ENCODE measurements around the gene SLC38A10.

SLC38A10 gene

DNA sequence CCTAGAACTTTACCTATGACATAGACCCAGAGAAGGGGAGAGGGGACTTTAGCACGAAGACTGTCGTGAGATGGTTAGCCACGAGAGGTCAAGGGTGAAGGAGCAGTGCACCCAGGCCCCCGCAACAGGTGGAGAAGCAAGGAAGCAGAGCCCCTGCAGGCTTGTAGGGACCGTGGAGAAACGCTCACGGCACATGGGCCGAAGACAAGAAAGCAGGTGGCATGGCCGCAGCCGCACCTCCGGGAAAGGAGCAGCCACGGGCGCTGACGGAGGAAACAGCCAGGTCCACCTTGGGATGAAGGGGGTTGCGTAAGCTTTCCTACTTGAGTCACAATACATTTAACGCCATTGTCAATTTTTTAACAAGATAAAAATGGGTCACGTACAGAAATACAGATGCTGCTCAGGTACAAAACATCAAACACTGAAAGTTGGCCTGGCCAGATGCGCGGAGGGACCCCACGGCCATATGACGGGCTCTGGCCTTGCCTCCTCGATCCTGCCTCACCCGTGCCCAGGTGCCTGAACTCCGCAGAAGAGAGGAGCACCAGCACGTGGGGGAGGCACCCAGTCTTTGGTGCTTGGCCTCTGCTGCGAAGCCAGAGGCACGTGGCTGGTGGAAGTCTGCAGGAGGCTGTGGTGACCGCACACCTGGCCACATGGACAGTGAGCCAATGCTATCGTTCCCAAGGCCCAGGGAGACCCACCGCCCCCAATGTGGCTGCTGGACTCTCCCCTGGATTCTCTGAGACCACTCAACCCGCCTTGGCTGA lies 21.2 kb downstream of the SLC38A10 start:
- no peak for DNase-seq

DNA sequence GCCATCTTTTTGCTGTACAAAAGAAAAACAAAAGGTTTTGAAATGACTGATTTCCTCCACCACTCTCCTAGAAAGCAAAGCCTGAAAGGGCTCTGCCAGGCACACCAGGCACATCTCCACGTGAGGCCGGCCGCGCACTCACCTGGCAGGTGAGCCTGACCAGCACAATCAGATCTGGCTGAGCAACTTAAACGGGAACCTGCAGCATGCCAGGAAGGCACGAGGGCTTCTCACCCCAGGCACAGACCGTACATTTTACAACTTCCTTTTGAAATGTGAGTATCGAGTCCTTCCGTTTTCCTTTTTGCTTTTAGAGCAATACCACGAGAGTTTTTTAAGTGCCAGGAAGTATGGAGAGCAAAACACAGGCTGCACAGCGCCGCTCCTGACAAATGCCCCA lies 22.5 kb downstream of the SLC38A10 start:
- no peak for DNase-seq

DNA sequence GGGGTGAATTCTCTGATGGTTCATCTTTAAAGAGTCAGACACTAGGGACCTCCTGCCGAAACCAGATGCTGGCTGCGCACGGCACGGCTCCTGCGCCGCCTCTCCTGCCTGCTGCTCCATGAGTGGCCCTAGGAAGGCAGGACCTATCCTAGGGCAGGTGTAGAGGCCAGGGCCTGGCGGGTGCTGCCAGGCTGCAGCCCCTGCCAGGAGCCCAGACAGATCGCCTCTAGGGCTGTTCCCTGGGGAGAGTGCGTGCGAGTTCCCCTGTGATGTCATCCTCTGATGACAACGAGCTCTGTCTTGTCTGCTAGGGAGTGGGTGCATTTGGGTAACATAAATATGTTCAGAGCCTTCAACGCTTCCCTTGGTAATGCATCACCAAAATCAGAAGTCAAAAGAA lies 23.9 kb downstream of the SLC38A10 start:
- no peak for DNase-seq

DNA sequence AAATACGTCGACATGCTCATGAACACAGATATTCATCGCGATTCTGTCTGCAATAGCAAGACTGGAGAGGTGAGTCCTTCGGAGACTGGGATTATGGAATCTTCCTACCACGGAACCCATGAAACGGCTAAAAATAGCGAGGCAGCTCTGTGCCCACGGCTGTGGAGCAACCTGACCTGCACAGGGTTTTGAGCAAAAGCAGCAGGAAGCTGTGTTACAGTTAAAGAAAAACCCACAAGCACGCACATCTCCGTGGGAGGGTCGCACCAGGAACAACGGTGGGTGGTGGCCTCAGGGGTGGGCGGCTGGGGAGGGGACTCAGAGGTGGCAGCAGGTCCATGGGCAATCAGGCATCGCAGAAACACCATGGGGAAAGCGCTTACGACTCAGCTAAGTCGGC lies 24.8 kb downstream of the SLC38A10 start:
- no peak for DNase-seq

DNA sequence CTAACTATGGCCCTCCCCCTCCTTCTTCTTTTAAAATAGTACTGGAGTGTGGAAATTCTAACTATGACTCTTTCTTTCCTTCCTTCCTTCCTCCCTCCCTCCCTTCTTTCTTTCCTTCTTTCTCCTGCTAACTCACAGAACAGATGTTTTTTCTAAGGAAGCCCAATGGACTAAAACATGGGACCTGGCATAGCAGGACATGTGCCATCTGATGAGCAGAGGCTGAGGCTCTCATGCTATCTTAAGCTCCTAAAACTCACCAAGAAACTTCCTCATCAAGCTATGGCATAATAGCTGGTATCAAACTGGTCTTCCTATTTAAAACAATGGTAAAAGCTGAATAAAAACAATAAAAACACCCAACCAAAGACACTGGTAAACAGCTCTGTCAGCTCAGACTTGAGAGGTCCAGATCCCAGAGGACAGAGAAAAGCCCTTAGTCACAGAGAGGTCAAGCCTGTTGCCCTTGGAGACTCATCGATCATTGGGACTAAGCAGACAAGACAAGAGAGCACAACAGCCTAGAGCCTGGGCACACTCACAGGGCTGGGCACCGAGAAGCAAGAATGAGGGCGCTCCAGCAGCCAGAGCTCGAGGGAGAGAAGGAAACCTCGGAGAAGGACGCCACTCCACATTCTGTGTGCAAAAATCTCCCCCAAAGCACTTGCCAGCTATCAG lies 27.6 kb downstream of the SLC38A10 start:
- no peak for DNase-seq

DNA sequence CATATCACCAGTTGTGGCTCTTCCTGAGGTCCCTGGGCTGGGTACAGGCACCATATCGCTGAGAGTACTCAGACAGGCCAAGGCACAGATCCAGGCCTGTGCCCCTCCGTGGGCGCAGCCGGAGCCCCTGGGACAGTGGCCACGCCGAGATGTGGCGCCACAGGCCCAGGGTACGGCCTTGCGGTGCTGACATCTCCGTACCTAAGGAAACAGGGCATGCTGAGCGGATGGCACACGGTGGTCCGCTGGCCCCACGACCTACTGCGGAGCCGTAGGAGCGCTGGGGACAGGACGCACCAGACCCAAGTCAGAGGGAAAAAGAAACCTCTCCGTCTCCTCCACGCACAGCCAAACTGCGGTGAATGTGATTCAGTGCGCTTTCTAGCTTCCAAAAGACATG lies 29.5 kb downstream of the SLC38A10 start:
- DNase-seq = no peak

DNA sequence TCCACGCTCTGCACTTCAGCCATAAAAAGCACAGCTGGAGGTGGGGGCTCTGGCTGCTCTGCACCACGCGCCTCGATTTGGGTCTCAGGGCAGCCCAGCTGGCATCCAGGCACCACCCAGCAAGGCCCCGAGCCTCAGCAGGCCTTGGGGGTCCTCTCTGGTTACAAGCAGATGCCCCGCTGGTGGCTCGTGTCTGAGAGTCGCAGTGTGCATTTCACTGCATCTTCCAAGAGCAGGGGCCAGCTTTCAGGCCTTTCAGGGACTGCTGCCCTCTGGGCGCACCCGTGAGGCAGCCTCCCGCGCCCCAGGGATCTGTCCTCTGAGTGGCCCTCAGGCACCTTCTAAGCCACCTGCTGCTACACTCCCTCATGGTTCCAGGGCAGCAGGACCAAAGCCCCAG lies 30.5 kb downstream of the SLC38A10 start:
- DNase-seq = no peak

DNA sequence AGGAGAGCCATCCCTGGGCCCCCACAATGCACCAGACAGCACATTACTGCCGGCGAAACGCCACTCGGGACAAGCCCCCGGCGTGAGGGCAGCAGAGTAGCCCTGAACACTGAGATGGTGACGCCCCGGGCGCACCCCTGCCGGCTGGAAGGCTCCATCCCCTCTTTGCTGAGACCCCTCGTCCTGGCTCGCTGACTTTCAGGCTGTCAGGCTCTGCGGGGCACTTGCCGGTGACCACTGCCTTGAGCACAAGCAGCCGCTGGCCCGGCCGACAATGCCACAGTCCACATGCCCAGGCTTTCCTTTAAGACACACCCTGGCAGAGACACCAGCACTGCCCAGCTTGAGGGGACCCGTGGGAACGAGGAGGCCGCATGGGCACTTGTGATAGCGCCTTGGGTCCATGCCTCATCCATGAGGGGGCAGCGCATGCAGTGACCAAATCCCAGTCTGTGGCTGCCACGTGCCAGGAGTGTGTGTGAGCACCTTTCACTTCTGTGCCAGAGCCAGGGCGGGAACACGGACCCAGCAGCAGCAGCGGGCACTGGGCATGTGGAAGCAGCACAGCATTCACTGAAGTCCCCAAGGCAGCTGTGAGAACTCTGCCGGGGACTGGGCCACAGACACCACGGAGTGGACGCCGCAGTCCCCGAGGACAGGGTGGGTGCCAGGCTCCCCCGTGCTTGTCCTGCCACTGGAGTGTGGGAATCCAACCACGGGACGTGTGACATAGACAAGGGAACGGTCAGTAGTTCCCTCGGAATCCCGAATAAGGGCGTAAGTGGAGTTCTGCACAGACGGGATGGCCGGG lies 31.5 kb downstream of the SLC38A10 start:
- no peak for DNase-seq

DNA sequence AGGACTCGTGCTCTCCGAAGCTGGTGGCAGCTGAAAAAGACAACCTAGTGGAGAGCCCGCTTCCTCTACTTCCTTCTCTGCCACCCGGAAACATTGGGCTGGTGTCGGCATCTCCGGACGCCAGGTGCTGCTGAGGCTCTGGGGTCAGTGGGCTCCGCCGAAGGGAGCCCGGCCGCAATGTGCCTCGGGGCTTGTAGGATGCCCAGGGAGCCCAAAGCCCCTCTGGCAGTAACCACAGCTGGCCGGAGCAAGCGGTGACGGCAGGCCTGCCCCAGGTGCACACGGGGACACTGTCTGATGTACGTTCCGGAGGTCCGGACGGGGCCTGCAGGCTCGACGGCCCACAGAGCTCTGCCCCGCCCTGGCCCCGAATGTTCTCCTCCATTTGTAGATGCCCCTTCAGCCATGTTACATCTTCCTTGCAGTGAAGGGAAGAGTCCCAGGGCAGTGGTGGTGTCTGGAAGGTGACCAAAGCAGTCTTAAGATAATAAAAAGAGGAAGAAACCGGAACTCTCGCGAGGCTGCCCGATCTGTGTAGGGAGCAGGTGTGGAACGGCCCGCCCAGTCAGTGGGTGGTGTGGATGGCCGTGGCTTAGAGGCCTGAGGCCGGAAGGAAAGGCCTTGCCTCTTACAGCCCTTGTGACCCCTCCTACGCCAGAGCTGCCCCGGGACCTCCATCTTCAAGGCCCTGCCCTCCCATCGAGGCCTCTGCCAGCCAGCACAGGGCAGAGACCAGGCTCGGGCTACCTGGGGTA lies 33.3 kb downstream of the SLC38A10 start:
- DNase-seq = no peak

DNA sequence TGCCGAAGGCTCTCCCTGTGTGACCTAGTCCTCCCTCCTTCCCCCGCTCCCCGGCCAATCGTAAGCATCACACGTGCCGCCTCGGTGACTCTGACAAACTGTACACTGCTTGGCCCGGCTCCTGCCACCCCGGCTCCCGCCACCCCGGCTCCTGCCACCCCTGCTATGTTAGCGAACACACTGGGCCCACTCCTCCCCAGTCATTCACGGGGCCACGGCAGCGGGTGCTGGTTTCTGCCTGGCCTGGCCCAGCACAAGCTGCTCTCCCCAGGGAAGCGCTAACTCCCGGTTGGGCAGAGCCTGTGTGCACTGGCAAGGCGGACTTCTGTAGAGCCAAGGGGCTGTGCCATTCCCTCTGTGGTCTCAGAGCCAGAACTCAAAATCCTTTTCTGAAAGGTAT lies 34.0 kb downstream of the SLC38A10 start:
- DNase-seq = no peak

DNA sequence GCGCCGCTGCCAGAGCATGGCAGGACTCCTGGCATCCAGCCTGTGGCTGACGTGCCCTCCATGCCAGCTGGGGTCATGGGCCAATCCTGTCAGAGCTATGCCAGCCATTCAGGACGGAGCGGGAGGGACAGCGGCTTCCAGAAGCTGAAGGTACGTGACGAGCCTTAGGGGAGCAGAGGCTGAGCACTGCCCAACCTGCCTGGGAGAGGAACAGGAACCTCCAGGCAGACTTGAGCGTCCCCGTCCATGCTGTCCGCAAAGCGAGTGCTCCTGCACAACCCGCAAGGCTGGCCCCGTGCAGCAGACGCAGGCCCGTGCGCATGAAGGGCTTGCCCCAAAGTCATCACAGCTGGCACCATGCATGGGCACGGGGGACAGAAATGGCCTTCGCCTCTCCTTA lies 34.5 kb downstream of the SLC38A10 start:
- no peak for DNase-seq

DNA sequence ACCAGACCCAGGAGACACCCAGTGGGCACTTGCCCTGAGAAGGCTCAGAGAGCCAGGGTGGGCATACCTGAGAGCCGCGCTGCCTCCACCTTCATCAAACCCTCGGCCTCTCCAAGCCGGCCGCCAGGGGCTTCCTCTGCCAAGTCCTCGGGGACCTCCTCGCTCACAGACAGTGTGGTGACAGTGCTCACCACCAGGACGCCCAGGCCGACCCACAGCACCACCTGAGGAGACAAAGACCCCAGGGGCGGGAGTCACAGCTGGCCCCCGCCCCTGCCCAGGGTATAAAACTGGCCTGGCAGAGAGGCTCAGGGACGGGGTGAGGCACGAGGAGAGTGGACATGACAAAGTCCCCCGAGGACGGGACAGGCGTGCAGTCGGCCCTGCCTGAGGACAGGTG lies 34.9 kb downstream of the SLC38A10 start:
- no peak for DNase-seq

DNA sequence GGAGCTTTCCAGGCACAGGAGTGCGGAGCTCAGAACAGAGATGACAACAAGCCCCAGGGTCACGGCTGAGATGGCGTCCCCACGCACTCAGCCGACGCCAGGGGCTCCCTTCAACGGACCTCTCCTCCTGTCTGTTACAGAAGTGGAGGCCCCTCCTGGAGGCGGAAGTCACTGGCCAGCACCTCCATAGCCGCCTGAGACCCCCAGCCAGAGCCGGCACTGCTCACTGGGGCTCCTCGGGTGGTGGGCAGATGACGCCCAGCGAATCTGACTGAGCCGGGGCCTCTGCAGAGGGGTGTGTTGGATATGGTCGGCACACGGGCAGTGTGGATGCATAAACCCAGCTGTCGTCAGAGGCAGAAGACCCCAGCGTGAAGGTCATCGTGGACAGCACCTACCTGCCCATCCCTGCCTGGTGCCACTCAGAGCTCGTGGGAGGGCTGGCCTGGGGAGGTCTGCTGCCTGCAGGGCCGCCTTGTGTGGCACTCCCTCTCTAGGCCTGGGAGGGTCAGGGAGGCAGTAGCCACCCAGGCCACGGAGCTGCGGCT lies 36.0 kb downstream of the SLC38A10 start:
- no peak for DNase-seq

DNA sequence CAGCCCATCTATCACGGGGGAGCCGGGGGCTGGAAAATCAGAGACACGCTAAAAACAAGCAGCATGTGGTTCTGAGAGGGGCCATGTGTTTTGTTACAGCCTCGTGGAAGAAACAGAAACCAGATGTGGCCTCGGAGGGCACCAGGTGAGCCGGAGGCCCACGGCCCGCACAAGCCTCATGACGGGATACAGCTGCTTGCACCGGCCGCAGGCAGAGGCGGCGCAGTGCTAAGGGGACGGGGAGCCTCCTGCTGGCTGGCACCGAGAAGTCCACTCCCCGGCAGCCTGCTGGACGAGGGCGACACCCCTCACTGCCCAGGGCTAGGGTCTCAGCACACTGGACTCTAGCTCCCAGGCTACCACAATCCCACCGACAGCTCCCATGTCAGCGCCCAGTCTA lies 36.8 kb downstream of the SLC38A10 start:
- DNase-seq = no peak

DNA sequence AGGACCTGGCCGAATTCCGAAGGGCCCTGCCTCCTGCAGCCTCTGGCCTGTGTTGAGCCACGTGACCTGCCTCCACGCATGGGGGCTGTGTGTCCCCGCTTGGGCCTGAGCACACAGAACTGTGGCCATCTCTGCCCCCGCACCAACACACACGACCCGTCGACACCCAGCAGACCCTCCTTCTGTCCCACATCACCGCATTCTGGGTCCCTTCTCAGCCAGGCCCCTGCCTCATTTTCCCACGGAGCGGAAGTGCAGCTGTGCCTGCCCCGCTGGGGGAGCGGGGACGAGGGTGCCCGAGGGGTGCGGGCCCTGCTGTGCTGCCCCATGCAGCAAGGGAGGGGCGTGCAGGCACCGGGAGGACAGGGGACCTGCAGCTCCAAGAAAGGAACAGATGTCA lies 37.6 kb downstream of the SLC38A10 start:
- DNase-seq = no peak

DNA sequence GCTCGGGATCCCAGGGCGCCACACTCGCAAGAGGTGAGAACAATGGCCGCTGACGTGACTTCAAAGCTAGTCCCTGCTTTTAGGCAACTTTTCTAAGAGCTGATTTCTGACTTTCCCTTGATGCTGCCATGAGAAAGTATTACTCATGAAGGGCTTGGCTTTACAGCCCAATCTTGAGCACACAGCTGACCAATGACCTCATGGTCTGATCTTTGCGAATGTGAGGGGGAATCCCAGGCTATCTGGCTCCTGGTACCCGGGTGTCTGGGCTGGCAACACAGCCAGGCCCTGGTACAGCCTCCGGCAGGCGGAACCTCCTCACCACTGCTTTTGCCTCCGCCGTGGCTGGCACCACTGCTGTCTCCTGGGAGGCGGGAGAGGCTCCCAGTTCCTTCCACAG lies 38.5 kb downstream of the SLC38A10 start:
- DNase-seq = no peak

DNA sequence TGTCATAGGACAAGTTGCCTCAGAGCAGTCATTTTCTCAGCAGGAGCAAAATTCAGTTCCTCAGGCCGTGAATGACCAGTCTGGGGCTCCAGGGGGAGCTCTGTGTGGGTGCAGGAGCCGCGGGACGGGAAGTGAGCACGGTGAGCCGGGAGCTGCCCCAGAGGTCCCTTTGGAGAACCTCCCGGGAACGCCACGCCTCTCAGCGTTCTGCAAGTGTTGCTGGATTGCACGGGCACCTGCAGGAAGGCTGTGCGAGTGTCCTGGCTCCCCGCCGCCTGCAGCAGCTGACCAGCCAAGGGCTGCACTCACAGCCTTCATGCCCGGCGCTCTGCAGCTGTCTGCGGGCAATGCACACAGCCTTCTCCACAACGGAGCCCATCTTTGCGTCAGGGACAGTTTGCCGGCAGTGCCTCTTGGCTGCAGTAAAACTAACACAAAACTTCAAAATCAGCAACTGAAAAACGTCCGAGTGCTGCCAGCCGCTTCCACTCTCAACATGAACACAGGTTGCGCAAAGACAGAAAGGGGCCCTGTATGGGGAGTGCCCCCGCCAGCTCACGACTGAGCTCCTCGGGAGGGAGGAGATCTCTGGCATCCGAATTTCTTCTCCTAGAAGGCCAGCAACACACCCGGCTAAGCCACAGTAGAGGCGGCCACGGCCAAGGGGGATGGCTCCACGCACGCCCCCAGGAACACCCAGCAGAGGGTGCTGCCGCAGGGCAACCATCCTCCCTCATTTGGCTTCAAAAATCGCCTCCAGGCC lies 40.0 kb downstream of the SLC38A10 start:
- no peak for DNase-seq

DNA sequence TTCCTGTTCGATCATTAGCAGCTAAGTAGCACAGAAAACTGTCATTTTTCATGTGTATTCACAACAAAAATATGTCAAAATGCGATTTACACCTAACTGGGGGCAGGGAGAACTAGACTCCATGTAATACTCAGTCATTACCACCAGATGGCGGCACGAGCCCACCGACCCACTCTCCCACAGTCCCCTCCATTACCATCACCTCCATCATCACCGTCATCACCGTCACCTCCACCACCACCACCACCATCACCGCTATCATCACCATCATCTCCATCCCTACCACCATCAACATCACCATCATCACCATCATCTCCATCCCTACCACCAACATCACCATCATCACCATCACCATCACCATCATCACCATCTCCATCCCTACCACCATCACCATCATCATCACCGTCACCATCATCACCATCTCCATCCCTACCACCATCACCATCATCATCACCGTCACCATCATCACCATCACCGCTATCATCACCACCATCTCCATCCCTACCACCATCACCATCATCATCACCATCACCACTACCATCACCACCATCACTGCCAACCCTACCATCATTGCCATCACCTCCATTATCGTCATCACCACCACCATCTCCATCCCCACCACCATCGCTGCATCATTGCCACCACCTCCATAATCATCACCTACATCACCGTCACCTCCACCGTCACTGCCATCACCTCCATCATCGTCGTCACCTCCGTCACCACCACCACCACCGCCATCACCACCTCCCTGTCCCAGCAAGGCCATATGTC lies 41.6 kb downstream of the SLC38A10 start:
- DNase-seq = peak; percentile 61

DNA sequence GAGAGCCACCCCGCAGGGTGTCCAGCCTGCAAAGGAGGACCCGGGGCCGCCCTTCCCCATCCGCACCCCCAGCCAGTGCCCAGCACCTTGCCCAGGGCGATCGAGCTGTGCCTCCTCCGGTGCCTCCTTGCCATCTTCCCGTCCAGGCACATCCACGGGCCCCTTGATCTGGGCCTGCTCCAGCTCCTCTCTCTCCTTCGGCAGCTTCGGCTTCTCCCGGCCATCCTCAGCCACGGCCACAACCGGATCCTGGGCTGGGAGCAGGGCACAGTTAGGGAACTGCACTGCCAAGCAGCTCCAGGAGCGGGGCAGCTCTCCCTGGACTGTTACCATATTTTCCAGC lies 42.1 kb downstream of the SLC38A10 start:
- DNase-seq = no peak

DNA sequence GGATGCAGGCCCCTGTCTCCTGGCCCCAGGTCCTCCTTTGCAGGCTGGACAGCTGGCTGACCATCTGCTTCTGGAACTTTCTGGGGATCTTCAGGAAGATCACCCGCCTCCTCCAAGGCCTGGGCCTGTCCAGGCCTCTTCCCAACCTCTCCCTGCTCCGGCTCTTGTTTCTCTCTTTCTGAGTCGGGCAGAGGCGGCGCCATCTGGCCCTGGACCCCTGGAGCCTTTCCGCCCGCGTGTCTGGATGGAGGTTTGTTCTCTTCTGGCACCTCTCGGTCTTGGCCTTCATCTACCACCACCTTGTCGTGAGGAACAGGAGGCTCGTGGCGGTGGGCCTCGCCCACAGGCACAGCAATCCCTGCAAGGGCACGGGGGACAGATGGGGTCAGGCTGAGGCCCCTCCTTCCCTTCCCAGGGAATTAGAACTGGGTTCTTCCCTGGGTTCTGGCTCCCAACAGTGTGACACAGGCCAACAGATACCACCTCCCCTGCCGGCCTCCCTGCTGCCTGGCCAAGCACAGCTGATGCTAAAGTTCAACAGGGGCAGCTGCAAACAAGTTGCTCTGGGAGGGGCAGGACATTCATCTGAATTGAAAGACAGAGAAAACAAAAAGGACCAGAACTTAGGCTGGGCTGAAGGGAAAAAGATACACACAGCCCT lies 42.7 kb downstream of the SLC38A10 start:
- DNase-seq = no peak
